ENCODE data around the gene ARHGEF37.

DNA sequence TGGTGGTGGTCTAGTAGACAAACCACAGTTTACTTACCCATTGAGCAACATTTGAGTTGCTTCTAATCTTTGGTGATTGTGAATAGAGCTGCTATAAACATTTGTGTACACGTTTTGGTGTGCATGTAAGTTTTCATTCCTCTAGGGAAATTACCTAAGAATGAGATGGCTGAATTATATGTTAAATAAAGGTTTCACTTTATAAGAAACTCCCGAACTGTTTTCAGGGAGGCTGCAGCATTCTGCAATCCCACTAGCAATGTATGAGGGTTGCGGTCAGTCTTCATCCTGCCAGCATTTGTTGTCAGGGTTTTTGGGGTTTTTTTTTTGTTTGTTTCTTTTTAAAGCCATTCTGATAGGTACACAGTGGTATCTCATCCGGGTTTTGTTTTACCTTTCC is 103.1 kb downstream of the ARHGEF37 start:
- TF ChIP-seq, protein P1, sequence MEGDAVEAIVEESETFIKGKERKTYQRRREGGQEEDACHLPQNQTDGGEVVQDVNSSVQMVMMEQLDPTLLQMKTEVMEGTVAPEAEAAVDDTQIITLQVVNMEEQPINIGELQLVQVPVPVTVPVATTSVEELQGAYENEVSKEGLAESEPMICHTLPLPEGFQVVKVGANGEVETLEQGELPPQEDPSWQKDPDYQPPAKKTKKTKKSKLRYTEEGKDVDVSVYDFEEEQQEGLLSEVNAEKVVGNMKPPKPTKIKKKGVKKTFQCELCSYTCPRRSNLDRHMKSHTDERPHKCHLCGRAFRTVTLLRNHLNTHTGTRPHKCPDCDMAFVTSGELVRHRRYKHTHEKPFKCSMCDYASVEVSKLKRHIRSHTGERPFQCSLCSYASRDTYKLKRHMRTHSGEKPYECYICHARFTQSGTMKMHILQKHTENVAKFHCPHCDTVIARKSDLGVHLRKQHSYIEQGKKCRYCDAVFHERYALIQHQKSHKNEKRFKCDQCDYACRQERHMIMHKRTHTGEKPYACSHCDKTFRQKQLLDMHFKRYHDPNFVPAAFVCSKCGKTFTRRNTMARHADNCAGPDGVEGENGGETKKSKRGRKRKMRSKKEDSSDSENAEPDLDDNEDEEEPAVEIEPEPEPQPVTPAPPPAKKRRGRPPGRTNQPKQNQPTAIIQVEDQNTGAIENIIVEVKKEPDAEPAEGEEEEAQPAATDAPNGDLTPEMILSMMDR (IDR thresholded peaks at IDR 0.05): no peak
- TF ChIP-seq POLR2A (IDR thresholded peaks at IDR 0.05): no peak

Data from Peyer's patch (tissue), 4 donors.